SKM-1 treated with dmso at 0.1 percent for 144 hours (cell line): ENCODE measurements around the gene NPAS3.

ENCODE experiments used
- DNase-seq: peaks from one replicate; lab custom pipeline; 2025; ENCODE audit not compliant: unreplicated experiment; lab: John Stamatoyannopoulos, UW

NPAS3 gene

GRCh38 chr14:33733721-33734120 lies 795.0 kb downstream of the NPAS3 start:
- no peak for DNase-seq

GRCh38 chr14:33734387-33734786 lies 795.7 kb downstream of the NPAS3 start:
- DNase-seq: no peak

- no peak for DNase-seq
Observed at GRCh38 chr14:33736299-33736825, 797.7 kb downstream of the NPAS3 start.

GRCh38 chr14:33736979-33737378 lies 798.3 kb downstream of the NPAS3 start:
- no peak for DNase-seq

- DNase-seq: no peak
Observed at GRCh38 chr14:33737446-33737845, 798.8 kb downstream of the NPAS3 start.

GRCh38 chr14:33738029-33738428 lies 799.4 kb downstream of the NPAS3 start:
- DNase-seq: no peak

- no peak for DNase-seq
Observed at GRCh38 chr14:33738491-33738890, 799.8 kb downstream of the NPAS3 start.

GRCh38 chr14:33740531-33740930 lies 801.9 kb downstream of the NPAS3 start:
- DNase-seq: no peak

GRCh38 chr14:33742166-33742565 lies 803.5 kb downstream of the NPAS3 start:
- DNase-seq: no peak

GRCh38 chr14:33745163-33745562 lies 806.5 kb downstream of the NPAS3 start:
- no peak for DNase-seq

GRCh38 chr14:33747749-33748148 lies 809.1 kb downstream of the NPAS3 start:
- no peak for DNase-seq

- no peak for DNase-seq
Observed at GRCh38 chr14:33754261-33754660, 815.6 kb downstream of the NPAS3 start.

GRCh38 chr14:33755358-33755757 lies 816.7 kb downstream of the NPAS3 start:
- no peak for DNase-seq

GRCh38 chr14:33756833-33757232 lies 818.2 kb downstream of the NPAS3 start:
- no peak for DNase-seq

GRCh38 chr14:33758547-33758946 lies 819.9 kb downstream of the NPAS3 start:
- no peak for DNase-seq

GRCh38 chr14:33762161-33762851 lies 823.6 kb downstream of the NPAS3 start:
- DNase-seq: no peak

GRCh38 chr14:33764876-33765650 lies 826.4 kb downstream of the NPAS3 start:
- DNase-seq: no peak

GRCh38 chr14:33767586-33768457 lies 829.1 kb downstream of the NPAS3 start:
- no peak for DNase-seq

- DNase-seq: no peak
Observed at GRCh38 chr14:33768458-33768830, 829.8 kb downstream of the NPAS3 start.

- DNase-seq: no peak
Observed at GRCh38 chr14:33773205-33774030, 834.7 kb downstream of the NPAS3 start.

GRCh38 chr14:33774161-33774560 lies 835.5 kb downstream of the NPAS3 start:
- no peak for DNase-seq
